Activated naive CD4-positive, alpha-beta T cell treated with anti-CD3 and anti-CD28 coated beads, Interleukin-2, amount 50 U/mL, for 72 hours (primary cell): ENCODE results near the gene ALDH1B1. TPM values are rescaled to one million over a fixed set of nuclear protein-coding genes. Genes with fewer than 3 reads are reported as not detected.
"Not testable (repeated sequence)": the region's sequence is repeated elsewhere in the genome, so short reads cannot be mapped to it uniquely, and the experiment has no call there.

ENCODE experiments used
- ATAC-seq, 2 donors: fragments of 150-1000 bp; cut with Tn5 transposase; 2 replicates each; pipeline ENCODE4 v1.10.0; 2021; ENCODE audit warnings: mild to moderate bottlenecking in 2 of 2, moderate library complexity in 2 of 2
- DNase-seq, 2 donors: peaks; one replicate each; pipeline ENCODE4 v3.0.0; 2021 to 2022; ENCODE audit warnings: low spot score in 2 of 2
- H3K27ac Mint-ChIP-seq, 2 donors: one replicate each; pipeline ENCODE4 v1.8.0; 2022; ENCODE audit warnings: mild to moderate bottlenecking in 2 of 2, mixed read lengths in 2 of 2
- H3K36me3 Mint-ChIP-seq, 2 donors: one replicate each; pipeline ENCODE4 v1.8.0; 2022; ENCODE audit warnings: mixed read lengths in 2 of 2
- H3K9me3 Mint-ChIP-seq, 2 donors: one replicate each; pipeline ENCODE4 v1.8.0; 2022; ENCODE audit warnings: mixed read lengths in 2 of 2
- total RNA-seq, 2 donors: library from RNA; stranded (reverse); gene quantifications; one replicate each; pipeline ENCODE4 v1.2.3, GENCODE V29; 2022

The ALDH1B1 gene
- total RNA-seq, 2 donors from 2014 or later = 13.9 to 25.7 TPM

DNA sequence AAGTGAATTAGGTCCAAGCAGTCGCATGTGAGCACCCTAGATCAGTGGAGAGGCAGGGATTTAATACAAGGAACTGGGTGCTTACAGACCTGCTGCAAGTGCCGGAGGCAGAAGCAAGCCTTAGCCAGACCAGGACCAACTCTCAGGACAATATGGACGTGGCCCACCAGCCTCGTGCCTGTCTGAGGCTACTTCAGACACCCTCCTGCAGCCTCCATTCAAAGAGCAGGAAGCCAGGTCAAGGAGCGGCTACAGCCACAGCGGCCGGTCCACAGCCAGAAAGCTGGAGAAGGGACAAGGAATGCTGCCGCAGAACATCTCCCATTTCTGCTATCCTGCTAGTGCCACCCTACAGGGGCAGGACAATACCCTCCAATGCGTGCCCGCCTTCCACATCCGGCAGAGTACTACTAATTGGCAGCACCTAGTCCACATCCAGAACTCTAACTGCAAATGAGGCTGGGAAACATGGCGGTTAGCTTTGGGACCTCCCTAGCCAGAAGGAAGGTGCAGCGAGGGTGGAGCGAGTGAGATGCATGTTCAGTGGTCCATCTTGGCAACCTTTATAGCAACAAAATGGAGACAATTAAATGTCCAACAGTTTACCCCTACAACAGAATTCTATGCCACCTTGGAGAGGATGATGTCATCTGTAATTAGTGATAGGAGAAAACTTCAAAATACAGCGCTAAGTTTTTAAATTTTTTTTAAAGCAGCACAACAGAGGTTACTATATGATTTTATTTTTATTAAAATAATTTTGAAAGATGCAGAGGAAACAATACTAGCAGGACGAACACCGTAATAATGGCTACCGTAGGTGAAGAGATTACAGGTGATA is 1.0 kb upstream of the ALDH1B1 start:
- ATAC-seq (no peak), DNase-seq (no peak)
- H3K27ac Mint-ChIP-seq = peak overlapping the region in 1 of 2 donors; percentile 85
- H3K36me3 Mint-ChIP-seq = peaks cover 17 to 18% of the 10 kb centered on the region in 2 donors
- H3K9me3 Mint-ChIP-seq = peaks cover 0 to 4% of the 10 kb centered on the region in 2 donors

DNA sequence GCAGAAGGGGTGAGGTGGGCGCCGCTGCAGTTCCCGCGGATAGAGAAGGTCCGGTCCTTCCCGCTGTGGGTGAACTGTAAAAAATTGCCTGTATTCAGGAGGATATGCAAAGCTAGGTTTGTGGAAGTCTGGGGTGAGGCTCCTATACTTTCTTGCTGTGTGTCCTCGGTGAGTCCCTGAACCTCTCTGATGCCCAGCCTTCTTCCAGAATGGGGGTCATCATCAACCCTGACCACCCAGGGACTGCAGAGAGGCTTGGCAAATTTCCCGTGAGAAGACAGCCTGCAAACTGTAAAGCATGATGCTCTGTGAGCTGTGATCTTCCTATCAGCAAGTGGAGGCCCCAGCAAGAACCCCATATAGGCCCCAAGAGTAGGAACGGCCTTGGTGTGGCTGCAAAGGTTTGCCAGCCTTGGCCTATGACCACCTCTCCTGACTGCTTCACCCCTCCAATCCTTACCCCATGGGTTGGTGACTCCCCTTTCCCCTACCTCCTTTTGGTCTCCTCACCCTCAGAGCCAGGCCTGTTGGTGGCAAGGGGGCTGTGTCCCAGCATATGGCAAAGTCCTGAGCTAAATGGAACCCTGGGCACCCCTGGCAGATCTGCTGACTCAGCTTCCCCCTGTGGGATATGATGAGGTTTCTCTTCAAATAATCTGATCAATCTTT is 760 bp downstream of the ALDH1B1 start:
- Mint-ChIP-seq H3K27ac (peak overlapping the region; percentile 85 to 98), H3K9me3 (peaks cover 0 to 4% of the 10 kb centered on the region in 2 donors), H3K36me3 (peaks cover 31 to 35% of the 10 kb centered on the region in 2 donors)
- ATAC-seq (no peak), DNase-seq (peak in 1 of 2 donors; percentile 7)

DNA sequence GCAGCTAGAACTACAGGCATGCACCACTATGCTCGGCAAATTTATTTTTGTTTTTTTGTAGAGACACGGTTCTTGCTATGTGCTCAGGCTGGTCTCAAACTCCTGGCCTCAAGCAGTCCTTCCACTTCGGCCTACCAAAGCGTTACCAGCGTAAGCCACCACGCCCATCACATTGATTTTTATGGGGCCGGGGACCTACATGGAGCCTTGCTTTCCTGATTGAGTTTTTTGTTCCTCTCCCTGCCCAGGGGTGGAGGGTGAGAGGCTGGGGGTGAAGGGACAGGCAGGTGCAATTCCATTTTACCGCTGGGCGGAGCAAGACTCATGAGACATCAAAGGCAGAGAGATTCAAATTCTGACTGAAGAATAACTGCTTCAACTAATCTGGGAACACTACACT is 1.9 kb downstream of the ALDH1B1 start:
- DNase-seq (no peak), ATAC-seq (no peak)
- peaks cover 0 to 4% of the 10 kb centered on the region in 2 donors for H3K9me3 Mint-ChIP-seq
- no peak overlapping the region for H3K27ac Mint-ChIP-seq
- peaks cover 31 to 35% of the 10 kb centered on the region in 2 donors for H3K36me3 Mint-ChIP-seq

DNA sequence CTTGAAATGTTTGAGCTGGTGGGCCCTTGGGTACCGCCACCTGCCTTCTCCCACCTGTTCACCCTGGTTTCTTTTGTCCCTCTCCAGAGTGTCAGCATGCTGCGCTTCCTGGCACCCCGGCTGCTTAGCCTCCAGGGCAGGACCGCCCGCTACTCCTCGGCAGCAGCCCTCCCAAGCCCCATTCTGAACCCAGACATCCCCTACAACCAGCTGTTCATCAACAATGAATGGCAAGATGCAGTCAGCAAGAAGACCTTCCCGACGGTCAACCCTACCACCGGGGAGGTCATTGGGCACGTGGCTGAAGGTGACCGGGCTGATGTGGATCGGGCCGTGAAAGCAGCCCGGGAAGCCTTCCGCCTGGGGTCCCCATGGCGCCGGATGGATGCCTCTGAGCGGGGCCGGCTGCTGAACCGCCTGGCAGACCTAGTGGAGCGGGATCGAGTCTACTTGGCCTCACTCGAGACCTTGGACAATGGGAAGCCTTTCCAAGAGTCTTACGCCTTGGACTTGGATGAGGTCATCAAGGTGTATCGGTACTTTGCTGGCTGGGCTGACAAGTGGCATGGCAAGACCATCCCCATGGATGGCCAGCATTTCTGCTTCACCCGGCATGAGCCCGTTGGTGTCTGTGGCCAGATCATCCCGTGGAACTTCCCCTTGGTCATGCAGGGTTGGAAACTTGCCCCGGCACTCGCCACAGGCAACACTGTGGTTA is 3.3 kb downstream of the ALDH1B1 start:
- H3K27ac Mint-ChIP-seq = no peak overlapping the region
- peaks cover 31 to 35% of the 10 kb centered on the region in 2 donors for H3K36me3 Mint-ChIP-seq
- no peak for DNase-seq
- H3K9me3 Mint-ChIP-seq = peaks cover 0 to 4% of the 10 kb centered on the region in 2 donors
- ATAC-seq = no peak

DNA sequence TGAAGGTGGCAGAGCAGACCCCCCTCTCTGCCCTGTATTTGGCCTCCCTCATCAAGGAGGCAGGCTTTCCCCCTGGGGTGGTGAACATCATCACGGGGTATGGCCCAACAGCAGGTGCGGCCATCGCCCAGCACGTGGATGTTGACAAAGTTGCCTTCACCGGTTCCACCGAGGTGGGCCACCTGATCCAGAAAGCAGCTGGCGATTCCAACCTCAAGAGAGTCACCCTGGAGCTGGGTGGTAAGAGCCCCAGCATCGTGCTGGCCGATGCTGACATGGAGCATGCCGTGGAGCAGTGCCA is 3.8 kb downstream of the ALDH1B1 start:
- Mint-ChIP-seq H3K9me3 (peaks cover 0 to 4% of the 10 kb centered on the region in 2 donors), H3K36me3 (peaks cover 31 to 35% of the 10 kb centered on the region in 2 donors), H3K27ac (no peak overlapping the region)
- DNase-seq = no peak
- ATAC-seq = no peak

DNA sequence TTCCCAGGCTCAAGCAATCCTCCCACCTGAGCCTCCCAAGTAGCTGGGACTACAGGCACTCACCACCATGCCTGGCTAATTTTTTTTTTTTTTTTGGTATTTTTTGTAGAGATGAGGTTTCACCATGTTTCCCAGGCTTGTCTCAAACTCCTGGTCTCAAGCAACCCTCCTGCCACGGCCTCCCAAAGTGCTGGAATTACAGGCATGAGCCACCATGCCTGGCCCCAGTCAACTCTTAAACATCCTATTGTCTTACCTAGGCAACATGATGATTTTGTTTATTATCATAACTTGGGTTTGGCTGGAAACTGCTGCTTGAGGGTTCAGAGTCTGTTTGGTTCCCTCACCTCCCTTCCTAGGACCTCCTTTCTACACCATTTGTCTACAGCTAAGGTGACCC is 6.7 kb downstream of the ALDH1B1 start:
- ATAC-seq, H3K9me3 Mint-ChIP-seq, H3K27ac Mint-ChIP-seq, DNase-seq: not testable (repeated sequence)
- H3K36me3 Mint-ChIP-seq = peaks cover 29 to 31% of the 10 kb centered on the region in 2 donors

DNA sequence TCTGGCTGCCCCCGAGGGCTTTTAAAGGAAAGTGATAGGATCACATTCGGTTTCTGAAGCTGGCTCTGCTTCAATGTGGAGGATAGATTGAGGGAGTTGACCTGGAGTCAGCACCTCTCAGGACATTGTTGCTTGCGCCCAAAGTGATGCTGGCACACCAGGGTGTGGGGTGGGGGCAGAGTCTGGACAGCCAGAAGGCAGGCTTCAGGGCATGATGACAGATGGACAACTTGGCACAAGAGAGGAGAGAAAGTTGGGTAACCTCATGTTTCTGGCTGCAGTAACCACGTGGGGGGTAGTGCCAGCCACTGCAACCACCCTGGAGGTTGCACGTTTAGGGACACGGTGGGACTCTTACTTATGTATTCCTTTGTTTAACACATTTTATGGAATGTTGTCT is 9.5 kb downstream of the ALDH1B1 start:
- ATAC-seq = no peak
- Mint-ChIP-seq H3K27ac (no peak overlapping the region), H3K9me3 (no peaks in the 10 kb centered on the region), H3K36me3 (peaks cover 10 to 12% of the 10 kb centered on the region in 2 donors)
- DNase-seq = no peak

DNA sequence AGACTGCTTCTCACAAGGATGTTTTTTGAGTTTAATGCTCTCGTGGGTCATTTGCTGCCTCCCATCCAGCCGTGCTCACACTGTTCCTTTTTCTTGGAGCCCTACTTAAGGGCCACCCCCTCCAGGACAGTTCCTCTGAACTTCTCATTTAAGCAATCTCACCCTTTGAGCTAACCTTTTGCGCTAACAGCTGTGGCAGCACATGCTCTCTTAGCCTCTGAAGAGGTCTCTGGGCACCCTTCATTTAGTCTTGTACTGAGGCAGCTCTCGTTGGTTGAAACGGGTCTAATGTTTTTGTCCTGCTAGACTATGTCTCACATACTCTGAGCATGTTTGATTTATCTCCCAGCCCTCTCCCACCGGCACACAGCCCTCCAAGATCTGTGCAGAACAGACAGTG is 11.8 kb downstream of the ALDH1B1 start:
- H3K9me3 Mint-ChIP-seq = no peaks in the 10 kb centered on the region
- H3K27ac Mint-ChIP-seq = no peak overlapping the region
- DNase-seq = no peak
- no peaks in the 10 kb centered on the region for H3K36me3 Mint-ChIP-seq
- ATAC-seq = no peak

DNA sequence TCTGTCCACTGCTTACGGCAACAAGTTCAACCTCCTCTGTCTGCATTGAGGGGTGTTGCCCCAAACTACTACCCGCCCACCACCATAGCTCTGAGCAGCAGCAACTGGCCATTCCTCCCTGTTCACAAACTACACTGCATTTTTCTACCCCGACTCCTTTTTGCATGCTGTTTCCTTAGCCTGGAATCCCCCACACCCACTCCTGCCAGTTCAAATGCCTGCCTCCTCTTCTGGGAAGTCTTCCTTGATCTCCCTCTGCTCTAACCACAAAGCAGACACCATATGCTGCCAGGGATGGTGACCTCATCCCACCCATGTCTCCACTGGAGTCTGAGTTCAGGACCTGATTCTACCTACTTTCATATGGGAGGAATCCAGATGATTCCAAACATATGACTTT is 13.3 kb downstream of the ALDH1B1 start:
- DNase-seq (no peak), ATAC-seq (no peak)
- Mint-ChIP-seq H3K36me3 (no peaks in the 10 kb centered on the region), H3K9me3 (no peaks in the 10 kb centered on the region), H3K27ac (no peak overlapping the region)

DNA sequence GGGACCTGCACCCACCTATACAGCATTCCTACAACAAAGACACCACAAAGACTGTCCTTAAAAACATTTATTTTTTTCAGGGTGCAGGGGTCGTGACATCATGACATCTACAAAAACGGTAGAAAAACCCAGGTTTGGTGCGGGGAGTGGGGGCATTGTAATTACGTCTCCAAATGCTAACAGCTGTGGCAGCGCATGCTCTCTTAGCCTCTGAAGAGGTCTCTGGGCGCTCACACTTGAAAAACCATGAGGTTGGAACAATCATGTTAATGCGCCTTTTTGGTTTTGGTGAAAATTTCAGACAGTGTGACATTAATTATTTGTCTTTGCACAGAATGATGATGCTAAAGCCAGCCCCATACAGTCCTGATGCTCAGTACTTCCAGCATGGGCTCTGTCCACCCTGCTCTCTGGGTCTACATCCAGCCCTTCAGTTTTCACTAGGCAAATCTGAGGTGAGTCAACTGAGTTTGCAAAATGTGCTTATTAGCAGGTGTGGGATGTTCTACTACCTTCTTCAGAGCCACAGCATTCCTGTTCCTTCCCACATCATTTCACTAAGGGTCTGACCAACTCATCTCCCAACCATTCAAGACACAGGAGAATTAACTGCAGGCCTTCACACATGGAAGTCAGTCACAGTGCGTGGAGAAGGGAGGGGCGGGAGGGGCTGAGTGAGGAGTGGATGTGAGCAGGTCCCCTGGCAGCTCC is 14.1 kb downstream of the ALDH1B1 start:
- H3K9me3 Mint-ChIP-seq = no peaks in the 10 kb centered on the region
- no peak for DNase-seq
- no peak for ATAC-seq
- H3K36me3 Mint-ChIP-seq = no peaks in the 10 kb centered on the region
- H3K27ac Mint-ChIP-seq = no peak overlapping the region

DNA sequence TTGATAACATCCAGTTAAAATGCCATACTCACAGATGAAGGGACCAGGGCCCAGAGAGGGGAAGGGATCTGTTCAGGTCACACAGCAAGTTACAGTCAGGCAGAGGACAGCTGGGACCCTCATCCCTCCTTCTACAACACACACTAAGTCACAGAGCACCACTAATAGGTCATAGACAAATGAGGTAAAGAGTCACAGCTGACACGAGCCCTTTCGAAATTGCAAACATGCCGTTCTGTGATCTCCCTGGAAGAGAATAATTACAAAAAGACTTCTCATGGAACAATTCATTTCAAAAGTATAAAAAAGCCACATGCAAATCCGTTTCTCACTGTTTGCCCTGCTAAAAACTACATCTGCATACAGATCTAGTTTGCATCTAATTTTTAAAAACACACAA is 16.2 kb downstream of the ALDH1B1 start:
- no peaks in the 10 kb centered on the region for H3K36me3 Mint-ChIP-seq
- no peaks in the 10 kb centered on the region for H3K9me3 Mint-ChIP-seq
- ATAC-seq (no peak), DNase-seq (no peak)
- no peak overlapping the region for H3K27ac Mint-ChIP-seq

DNA sequence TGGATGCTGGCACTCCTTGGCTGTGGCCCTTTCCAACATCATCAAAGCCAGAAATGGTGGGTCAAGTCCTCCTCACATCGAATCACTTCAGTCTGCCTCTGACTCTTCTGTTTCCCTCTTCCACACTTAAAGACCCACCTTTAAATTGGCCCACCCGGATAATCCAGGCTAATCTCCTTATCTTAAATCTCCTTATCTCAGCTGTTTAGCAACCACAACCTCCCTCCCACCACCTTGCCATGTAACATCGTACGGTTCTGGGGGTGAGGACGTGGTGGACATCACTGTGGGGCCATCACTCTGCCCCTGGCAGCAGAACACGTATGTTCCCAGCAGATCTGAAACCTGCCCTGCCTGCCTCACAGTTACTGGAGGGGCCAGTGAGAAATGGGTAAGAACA is 20.2 kb downstream of the ALDH1B1 start:
- DNase-seq (no peak), ATAC-seq (no peak)
- Mint-ChIP-seq H3K9me3 (no peaks in the 10 kb centered on the region), H3K36me3 (no peaks in the 10 kb centered on the region), H3K27ac (no peak overlapping the region)

DNA sequence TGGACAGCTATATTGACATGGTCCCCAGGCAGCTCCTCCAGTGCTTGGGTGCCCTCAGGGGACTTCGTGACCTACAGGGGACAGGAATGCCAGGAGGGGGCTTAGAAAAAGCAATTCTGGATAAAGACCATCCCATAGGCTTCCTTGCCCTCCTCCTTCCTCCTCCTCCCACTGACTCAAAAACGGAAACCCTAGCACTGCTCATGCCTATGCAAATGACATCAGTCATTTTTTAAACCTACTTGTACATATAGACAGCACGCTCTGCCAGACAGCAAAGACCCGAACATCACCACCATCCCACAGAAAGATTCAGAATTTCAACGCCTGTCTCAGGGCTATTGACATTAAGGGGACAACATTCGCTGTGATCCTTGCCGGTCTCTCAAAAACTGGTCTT is 20.8 kb downstream of the ALDH1B1 start:
- ATAC-seq = no peak
- H3K9me3 Mint-ChIP-seq = no peaks in the 10 kb centered on the region
- no peaks in the 10 kb centered on the region for H3K36me3 Mint-ChIP-seq
- no peak for DNase-seq
- no peak overlapping the region for H3K27ac Mint-ChIP-seq

DNA sequence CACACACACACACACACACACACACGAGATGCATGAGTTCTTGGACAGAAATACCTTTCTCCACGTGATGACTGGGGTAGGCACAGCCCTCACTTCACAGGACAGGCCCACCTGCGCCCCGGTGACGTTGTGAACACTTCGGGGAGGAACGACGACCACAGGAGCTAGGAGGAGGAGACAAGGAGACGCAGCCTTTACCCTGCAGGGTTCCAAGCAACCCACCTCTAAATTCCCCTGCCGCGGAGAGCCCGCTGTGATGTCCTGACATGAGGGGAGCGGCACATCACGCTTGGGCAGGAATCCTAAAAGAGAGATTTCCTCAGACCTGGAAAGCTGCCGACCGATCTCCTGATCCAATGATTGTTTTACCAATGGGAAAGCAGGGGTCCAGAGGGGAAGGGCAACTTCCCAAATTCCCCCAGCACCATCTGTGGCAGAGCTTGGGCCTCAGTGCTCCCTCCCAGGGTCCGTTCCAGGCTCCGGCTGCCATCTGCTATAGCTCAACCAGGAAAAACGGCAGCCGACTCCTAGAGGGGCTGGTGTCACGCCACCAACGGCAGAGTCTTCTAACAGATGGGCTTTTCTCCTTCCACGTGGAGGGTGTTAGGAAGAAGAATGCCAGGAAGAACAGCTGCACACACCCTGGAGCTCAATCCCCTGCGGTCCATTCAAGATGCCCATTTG is 21.7 kb downstream of the ALDH1B1 start:
- H3K9me3 Mint-ChIP-seq = no peaks in the 10 kb centered on the region
- DNase-seq (no peak), ATAC-seq (no peak)
- H3K36me3 Mint-ChIP-seq = no peaks in the 10 kb centered on the region
- H3K27ac Mint-ChIP-seq = no peak overlapping the region

DNA sequence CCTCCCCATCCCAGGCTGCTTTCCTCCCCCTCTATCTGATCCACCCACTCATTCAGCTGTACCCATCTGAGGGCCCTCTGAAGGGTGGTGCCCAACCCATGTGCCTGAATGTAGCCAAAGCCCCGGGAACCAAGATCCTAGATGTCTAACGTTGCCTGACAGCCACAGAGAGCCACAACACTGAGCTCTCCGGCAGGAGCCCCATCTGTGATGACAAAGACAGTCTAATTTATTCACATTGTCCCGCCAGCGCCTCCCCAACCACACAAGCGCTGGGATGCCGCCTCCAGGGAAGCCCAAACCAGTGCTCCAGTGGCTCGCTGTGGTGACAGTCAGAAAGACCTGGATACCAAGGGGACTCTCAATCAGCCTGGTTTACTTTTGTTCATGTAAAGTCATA is 23.4 kb downstream of the ALDH1B1 start:
- Mint-ChIP-seq H3K27ac (peak overlapping the region in 1 of 2 donors; percentile 16), H3K36me3 (no peaks in the 10 kb centered on the region), H3K9me3 (no peaks in the 10 kb centered on the region)
- ATAC-seq (no peak), DNase-seq (no peak)

DNA sequence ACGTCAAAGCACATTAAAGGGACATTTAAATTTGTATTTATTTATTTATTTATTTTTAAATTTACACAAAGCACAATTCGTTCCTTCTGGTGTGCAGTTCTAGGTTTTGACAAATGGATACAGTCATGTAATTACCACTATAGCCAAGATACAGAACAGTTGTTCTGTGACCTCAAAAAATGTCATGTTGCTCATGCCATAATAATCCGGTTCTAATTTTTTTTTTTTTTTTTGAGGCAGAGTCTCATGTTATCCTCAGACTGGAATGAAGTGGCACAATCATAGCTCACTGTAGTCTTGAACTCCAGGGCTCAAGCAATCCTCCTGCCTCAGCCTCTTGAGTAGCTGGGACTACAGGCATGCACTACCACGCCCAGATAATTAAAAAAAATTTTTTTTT is 24.0 kb downstream of the ALDH1B1 start:
- ATAC-seq (no peak), DNase-seq (no peak)
- H3K27ac Mint-ChIP-seq = no peak overlapping the region
- no peaks in the 10 kb centered on the region for H3K36me3 Mint-ChIP-seq
- H3K9me3 Mint-ChIP-seq = no peaks in the 10 kb centered on the region
